ENCODE data around the gene SAMD5.

DNA sequence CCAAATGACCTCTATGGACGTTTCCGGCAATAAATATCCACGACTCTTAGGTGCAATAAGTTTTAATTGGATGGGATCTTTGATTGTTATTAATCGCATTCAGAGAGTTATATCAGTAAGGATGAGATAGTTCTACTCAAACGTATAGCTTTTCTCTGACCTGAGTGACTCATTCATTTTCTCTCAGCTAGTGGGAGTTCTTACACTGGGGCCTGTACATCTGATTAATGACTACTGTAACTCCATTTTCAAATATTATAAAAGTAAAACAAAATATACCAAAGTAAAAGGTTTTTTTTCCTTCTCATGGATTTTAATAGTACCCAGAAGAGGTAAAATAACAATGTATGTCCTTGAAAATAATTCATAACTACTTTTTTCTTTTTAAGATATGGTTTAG, 41.1 kb upstream of the SAMD5 start:
- TF ChIP-seq, protein P1, sequence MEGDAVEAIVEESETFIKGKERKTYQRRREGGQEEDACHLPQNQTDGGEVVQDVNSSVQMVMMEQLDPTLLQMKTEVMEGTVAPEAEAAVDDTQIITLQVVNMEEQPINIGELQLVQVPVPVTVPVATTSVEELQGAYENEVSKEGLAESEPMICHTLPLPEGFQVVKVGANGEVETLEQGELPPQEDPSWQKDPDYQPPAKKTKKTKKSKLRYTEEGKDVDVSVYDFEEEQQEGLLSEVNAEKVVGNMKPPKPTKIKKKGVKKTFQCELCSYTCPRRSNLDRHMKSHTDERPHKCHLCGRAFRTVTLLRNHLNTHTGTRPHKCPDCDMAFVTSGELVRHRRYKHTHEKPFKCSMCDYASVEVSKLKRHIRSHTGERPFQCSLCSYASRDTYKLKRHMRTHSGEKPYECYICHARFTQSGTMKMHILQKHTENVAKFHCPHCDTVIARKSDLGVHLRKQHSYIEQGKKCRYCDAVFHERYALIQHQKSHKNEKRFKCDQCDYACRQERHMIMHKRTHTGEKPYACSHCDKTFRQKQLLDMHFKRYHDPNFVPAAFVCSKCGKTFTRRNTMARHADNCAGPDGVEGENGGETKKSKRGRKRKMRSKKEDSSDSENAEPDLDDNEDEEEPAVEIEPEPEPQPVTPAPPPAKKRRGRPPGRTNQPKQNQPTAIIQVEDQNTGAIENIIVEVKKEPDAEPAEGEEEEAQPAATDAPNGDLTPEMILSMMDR (IDR thresholded peaks at IDR 0.05): no peak
- no peak for TF ChIP-seq POLR2A (IDR thresholded peaks at IDR 0.05)
